ENCODE measurements around the gene AMOTL1. TPM values are rescaled to one million over a fixed set of nuclear protein-coding genes. Genes with fewer than 3 reads are reported as not detected.
A peak's percentile ranks its signal among the peaks of the same experiment; 100 is the strongest.
"Not testable (repeated sequence)": the region's sequence is repeated elsewhere in the genome, so short reads cannot be mapped to it uniquely, and the experiment has no call there.

Gene AMOTL1
- total RNA-seq, 2 donors from 2014 or later = 0.25 to 1.2 TPM

- H3K27ac Mint-ChIP-seq = no peak overlapping the region
- ATAC-seq (no peak), DNase-seq (ENCODE audit: low spot score in 2 of 2) (no peak)
- peaks cover 13 to 14% of the 10 kb centered on the region in 2 donors for H3K36me3 Mint-ChIP-seq
- peaks cover 8 to 13% of the 10 kb centered on the region in 2 donors for H3K9me3 Mint-ChIP-seq
Measured at GRCh38 chr11:94884376-94884775, 116.2 kb downstream of the AMOTL1 start.

GRCh38 chr11:94885133-94885532 lies 117.0 kb downstream of the AMOTL1 start:
- Mint-ChIP-seq H3K27ac (no peak overlapping the region), H3K9me3 (peaks cover 8 to 11% of the 10 kb centered on the region in 2 donors), H3K36me3 (peaks cover 10 to 13% of the 10 kb centered on the region in 2 donors)
- DNase-seq (ENCODE audit: low spot score in 2 of 2) (no peak), ATAC-seq (no peak)

- DNase-seq (ENCODE audit: low spot score in 2 of 2) (no peak), ATAC-seq (no peak)
- H3K36me3 Mint-ChIP-seq = peaks cover 6 to 13% of the 10 kb centered on the region in 2 donors
- H3K27ac Mint-ChIP-seq = no peak overlapping the region
- H3K9me3 Mint-ChIP-seq = peaks cover 7 to 8% of the 10 kb centered on the region in 2 donors
Measured at GRCh38 chr11:94885581-94885980, 117.4 kb downstream of the AMOTL1 start.

- Mint-ChIP-seq H3K9me3 (peaks cover 12 to 15% of the 10 kb centered on the region in 2 donors), H3K27ac (no peak overlapping the region), H3K36me3 (peaks cover 6 to 34% of the 10 kb centered on the region in 2 donors)
- no peak for DNase-seq (ENCODE audit: low spot score in 2 of 2)
- no peak for ATAC-seq
Measured at GRCh38 chr11:94888204-94888603, 120.0 kb downstream of the AMOTL1 start.

- DNase-seq (ENCODE audit: low spot score in 2 of 2) (no peak), ATAC-seq (no peak)
- no peak overlapping the region for H3K27ac Mint-ChIP-seq
- peaks cover 0 to 35% of the 10 kb centered on the region in 2 donors for H3K36me3 Mint-ChIP-seq
- H3K9me3 Mint-ChIP-seq = peaks cover 5 to 14% of the 10 kb centered on the region in 2 donors
Measured at GRCh38 chr11:94895451-94895850, 127.3 kb downstream of the AMOTL1 start.

GRCh38 chr11:94895971-94896370 lies 127.8 kb downstream of the AMOTL1 start:
- ATAC-seq (no peak), DNase-seq (ENCODE audit: low spot score in 2 of 2) (no peak)
- Mint-ChIP-seq H3K9me3 (peaks cover 5 to 14% of the 10 kb centered on the region in 2 donors), H3K36me3 (peaks cover 0 to 32% of the 10 kb centered on the region in 2 donors), H3K27ac (no peak overlapping the region)

GRCh38 chr11:94897330-94897768 lies 129.2 kb downstream of the AMOTL1 start:
- peak in 1 of 2 donors; percentile 31 for DNase-seq (ENCODE audit: low spot score in 2 of 2)
- peak; percentile 38 to 45 for ATAC-seq
- Mint-ChIP-seq H3K9me3 (peaks cover 5 to 7% of the 10 kb centered on the region in 2 donors), H3K36me3 (peaks cover 0 to 21% of the 10 kb centered on the region in 2 donors), H3K27ac (no peak overlapping the region)

GRCh38 chr11:94907226-94907625 lies 139.1 kb downstream of the AMOTL1 start:
- Mint-ChIP-seq H3K9me3 (no peaks in the 10 kb centered on the region), H3K36me3 (peaks cover 0 to 4% of the 10 kb centered on the region in 2 donors), H3K27ac (no peak overlapping the region)
- DNase-seq (ENCODE audit: low spot score in 2 of 2) (no peak), ATAC-seq (no peak)

GRCh38 chr11:94909371-94909820 lies 141.2 kb downstream of the AMOTL1 start:
- no peaks in the 10 kb centered on the region for H3K9me3 Mint-ChIP-seq
- H3K27ac Mint-ChIP-seq = peak overlapping the region in 1 of 2 donors; percentile 44
- DNase-seq (ENCODE audit: low spot score in 2 of 2) (no peak), ATAC-seq (no peak)
- H3K36me3 Mint-ChIP-seq = no peaks in the 10 kb centered on the region

- no peak for DNase-seq (ENCODE audit: low spot score in 2 of 2)
- Mint-ChIP-seq H3K27ac (no peak overlapping the region), H3K36me3 (no peaks in the 10 kb centered on the region), H3K9me3 (no peaks in the 10 kb centered on the region)
- no peak for ATAC-seq
Measured at GRCh38 chr11:94910270-94910669, 142.1 kb downstream of the AMOTL1 start.

GRCh38 chr11:94910779-94911178 lies 142.6 kb downstream of the AMOTL1 start:
- no peaks in the 10 kb centered on the region for H3K36me3 Mint-ChIP-seq

GRCh38 chr11:94912806-94913205 lies 144.7 kb downstream of the AMOTL1 start:
- no peaks in the 10 kb centered on the region for H3K9me3 Mint-ChIP-seq
- no peak for DNase-seq (ENCODE audit: low spot score in 2 of 2)
- ATAC-seq = no peak
- no peaks in the 10 kb centered on the region for H3K36me3 Mint-ChIP-seq
- H3K27ac Mint-ChIP-seq = no peak overlapping the region

More at GRCh38 chr11:94910779-94911178, 142.6 kb downstream of the AMOTL1 start:
- Mint-ChIP-seq H3K27ac (no peak overlapping the region), H3K9me3 (no peaks in the 10 kb centered on the region)
- ATAC-seq (no peak), DNase-seq (ENCODE audit: low spot score in 2 of 2) (no peak)

GRCh38 chr11:94913718-94914394 lies 145.7 kb downstream of the AMOTL1 start:
- not testable (repeated sequence) for H3K27ac Mint-ChIP-seq; H3K9me3 Mint-ChIP-seq; DNase-seq (ENCODE audit: low spot score in 2 of 2); ATAC-seq; H3K36me3 Mint-ChIP-seq

- Mint-ChIP-seq H3K27ac (no peak overlapping the region), H3K36me3 (peaks cover 0 to 5% of the 10 kb centered on the region in 2 donors), H3K9me3 (peaks cover 5 to 6% of the 10 kb centered on the region in 2 donors)
- DNase-seq (ENCODE audit: low spot score in 2 of 2) (no peak), ATAC-seq (no peak)
Measured at GRCh38 chr11:94920311-94920710, 152.2 kb downstream of the AMOTL1 start.

GRCh38 chr11:94922321-94923003 lies 154.3 kb downstream of the AMOTL1 start:
- H3K27ac Mint-ChIP-seq = no peak overlapping the region
- H3K9me3 Mint-ChIP-seq = peaks cover 5 to 19% of the 10 kb centered on the region in 2 donors
- DNase-seq (ENCODE audit: low spot score in 2 of 2) = no peak
- H3K36me3 Mint-ChIP-seq = peaks cover 5 to 15% of the 10 kb centered on the region in 2 donors
- no peak for ATAC-seq

GRCh38 chr11:94923004-94923334 lies 154.8 kb downstream of the AMOTL1 start:
- no peak overlapping the region for H3K27ac Mint-ChIP-seq
- DNase-seq (ENCODE audit: low spot score in 2 of 2) (no peak), ATAC-seq (no peak)
- peaks cover 5 to 15% of the 10 kb centered on the region in 2 donors for H3K36me3 Mint-ChIP-seq
- H3K9me3 Mint-ChIP-seq = peaks cover 5 to 19% of the 10 kb centered on the region in 2 donors

- Mint-ChIP-seq H3K27ac (no peak overlapping the region), H3K36me3 (peaks cover 5 to 15% of the 10 kb centered on the region in 2 donors), H3K9me3 (peaks cover 5 to 19% of the 10 kb centered on the region in 2 donors)
- no peak for DNase-seq (ENCODE audit: low spot score in 2 of 2)
- ATAC-seq = peak in 1 of 2 donors; percentile 11
Measured at GRCh38 chr11:94924171-94924572, 156.0 kb downstream of the AMOTL1 start.
